Measurements from ENCODE around the gene NLK. TPM values are rescaled to one million over a fixed set of nuclear protein-coding genes. Genes with fewer than 3 reads are reported as not detected.

The NLK gene
- total and polyA plus RNA-seq, 10 of the 15 experiments (the other 5 are each of a cell fraction or from before 2014, with no cell fraction given): 5.0 to 22.9 (median 15.0) TPM

GRCh38 chr17:28042721-28043291 lies 329 bp downstream of the NLK start:
- ChIA-PET RAD21 (ENCODE audit: unreplicated experiment) (interaction anchor here (1.0 to 2.8 kb wide), 2 partner anchors 12 to 149 kb away, joined by 3 to 14 read pairs; no protein-coding TSS in a partner anchor), POLR2A (interaction anchor here (0.5 to 2.3 kb wide), 5 partner anchors 11 to 526 kb away, joined by 3 to 9 read pairs (median 4); no protein-coding TSS in a partner anchor), CTCF (interaction anchor here (1.1 to 1.6 kb wide), 4 partner anchors 11 to 103 kb away, joined by 3 to 6 read pairs (median 4); no protein-coding TSS in a partner anchor), SMC1A (ENCODE audit: uncharacterized antibody, unreplicated experiment) (interaction anchor here (2.0 to 10.0 kb wide), 4 partner anchors 11 to 90 kb away, joined by 4 to 72 read pairs (median 28); no protein-coding TSS in a partner anchor)
- Histone ChIP-seq H3K9ac (ENCODE audit: control insufficient read depth, insufficient read depth, low read length) (no peak overlapping the region), H2AFZ (ENCODE audit: control insufficient read depth, low read depth, low read length) (no peak overlapping the region), H3K4me3 (peak overlapping the region; percentile 84; the same call in 1 of the 2 replicates), H3K27me3 (replicated peaks in 1 of 2; ENCODE audit: control insufficient read depth in 2 of 2, insufficient read depth in 2 of 2, low read length in 1 of 2) (no peaks in the 10 kb centered on the region), H3K4me1 (ENCODE audit: control insufficient read depth, insufficient read depth, low read length) (peaks cover 10% of the 10 kb centered on the region), H3K4me2 (ENCODE audit: control insufficient read depth, insufficient read depth) (peak overlapping the region; percentile 88), H3K36me3 (ENCODE audit: control insufficient read depth in 2 of 2, insufficient read depth in 2 of 2, low read length in 1 of 2) (no peaks in the 10 kb centered on the region), H4K20me1 (ENCODE audit: control insufficient read depth, insufficient read depth) (no peaks in the 10 kb centered on the region), H3K9me3 (replicated peaks; ENCODE audit: control insufficient read depth, insufficient read depth, low read length) (no peaks in the 10 kb centered on the region; the same call in 2 of the 3 replicates), H3K27ac (ENCODE audit: control insufficient read depth, insufficient read depth) (no peak overlapping the region), H3K79me2 (ENCODE audit: control insufficient read depth, insufficient read depth, low read length) (peaks cover 41% of the 10 kb centered on the region)
- TF ChIP-seq MLLT1 (IDR thresholded peaks at IDR 0.05): peak; percentile 57; the same call in 1 of the 2 replicates
- 0 out of 2 replicates have a peak, but pooled peaks have one; percentile 8 for TF ChIP-seq POLR2A (IDR thresholded peaks at IDR 0.05; ENCODE audit: low read depth, low read length)
- no peak for TF ChIP-seq RBBP5 (conservative IDR thresholded peaks at IDR 0.05)
- no peak for TF ChIP-seq EZH2 (IDR thresholded peaks at IDR 0.05; ENCODE audit: borderline replicate concordance, control insufficient read depth, low read depth, low read length)
- TF ChIP-seq NBN (IDR thresholded peaks at IDR 0.05): no peak
- no peak for TF ChIP-seq STAT1 (conservative IDR thresholded peaks at IDR 0.05)
- no peak for TF ChIP-seq CREB1 (IDR thresholded peaks at IDR 0.05; ENCODE audit: low read depth)
- no peak for TF ChIP-seq CEBPZ (IDR thresholded peaks at IDR 0.05; ENCODE audit: low read depth, low read length)
- TF ChIP-seq ZBTB33 (IDR thresholded peaks at IDR 0.05): peak; percentile 75
- 0 out of 2 replicates have a peak, but pooled peaks have one; percentile 25 for TF ChIP-seq YY1 (IDR thresholded peaks at IDR 0.05; ENCODE audit: low read depth, low read length)
- no peak for ATAC-seq
- 98% methylated on average over 16 of the region's 16 CpGs for WGBS (ENCODE audit: insufficient coverage, insufficient replicate concordance, low lambda C conversion rate, missing lambda C conversion rate)
- TSS peak; percentile 63 for BruUV-seq (replicated peaks)
- no peak for DNase-seq (ENCODE audit: low read depth, low spot score)
- intact Hi-C loops (cut with micrococcal nuclease; ENCODE audit: unreplicated experiment) (loop anchor here (5.0 kb wide), 1 partner anchor 236 kb away; no protein-coding TSS in a partner anchor), in situ Hi-C loops (cut with MboI) (loop anchor here (10.0 kb wide), 1 partner anchor 498 kb away; no protein-coding TSS in a partner anchor)
- FAIRE-seq: no peak

Data from GM12878 (cell line).